B cell (primary cell): ENCODE measurements around the gene CDO1.

Experiments used
- CTCF ChIP-seq: fragments of 200-600 bp; IDR thresholded peaks from one replicate; pipeline ENCODE4 v1.8.0; 2022; ENCODE audit warnings: antibody characterized with exemption, mild to moderate bottlenecking
- EZH2 ChIP-seq: IDR thresholded peaks from 2 replicates; pipeline ENCODE4 v1.6.1; 2012; ENCODE audit warnings: borderline replicate concordance, low read depth, mild to moderate bottlenecking, moderate library complexity, low read length; ENCODE audit not compliant: insufficient read depth, poor library complexity, severe bottlenecking

GRCh38 chr5:115778417-115778816 lies 38.0 kb downstream of the CDO1 start:
- TF ChIP-seq CTCF, result no peak
- TF ChIP-seq EZH2, result no peak
